Measurements from ENCODE around the gene PODNL1. TPM values are rescaled to one million over a fixed set of nuclear protein-coding genes. Genes with fewer than 3 reads are reported as not detected.

The PODNL1 gene
- total and polyA plus RNA-seq, 2 experiments from 2014 or later, result 0.24 TPM; not detected in 1

DNA sequence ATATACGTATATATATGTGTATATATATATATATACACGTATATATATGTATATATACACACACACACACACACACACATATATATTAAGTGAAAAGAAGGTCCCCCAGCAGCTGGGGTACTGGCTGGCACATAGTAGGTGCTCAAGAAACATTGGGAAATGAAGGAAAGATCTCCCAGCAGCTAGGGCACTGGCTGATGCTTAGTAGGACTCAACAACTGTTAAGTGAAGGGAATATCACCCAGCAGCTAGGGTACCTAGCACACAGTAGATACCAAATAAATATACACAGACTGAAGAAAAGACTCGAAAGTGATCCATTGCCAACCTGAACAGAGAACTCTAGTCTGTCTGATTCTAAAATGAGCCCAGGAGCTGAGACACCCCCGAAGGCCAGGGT is 12.2 kb downstream of the PODNL1 start:
- no peak overlapping the region for H3K4me3 ChIP-seq
- H3K4me1 ChIP-seq (ENCODE audit: insufficient read depth), result no peaks in the 10 kb centered on the region
- Mint-ChIP-seq H3K9me3 (peaks cover 3% of the 10 kb centered on the region; the same call in 2 of the 3 replicates), H3K4me3 (no peak overlapping the region), H3K27ac (no peak overlapping the region), H3K4me1 (no peaks in the 10 kb centered on the region; the same call in 2 of the 3 replicates), H3K36me3 (ENCODE audit: low read depth) (peaks cover 53% of the 10 kb centered on the region), H3K27me3 (ENCODE audit: insufficient read depth, low read depth, poor library complexity) (peaks cover 5% of the 10 kb centered on the region)
- H3F3A ChIP-seq (replicated peaks; ENCODE audit: low read depth), result no peaks in the 10 kb centered on the region
- H3K27ac ChIP-seq (ENCODE audit: low read depth), result no peak overlapping the region
- H3K27me3 ChIP-seq (ENCODE audit: insufficient read depth), result no peaks in the 10 kb centered on the region
- H2AFZ ChIP-seq, result no peak overlapping the region
- no peaks in the 10 kb centered on the region for H3K79me2 ChIP-seq (replicated peaks; ENCODE audit: insufficient read depth)
- no peak for TF ChIP-seq EZH2phosphoT487 (IDR thresholded peaks at IDR 0.05; ENCODE audit: unreplicated experiment)
- TF ChIP-seq ZNF462 (CRISPR knock-in tag; IDR thresholded peaks at IDR 0.05), result no peak
- no peak for ATAC-seq
- H3K36me3 ChIP-seq (ENCODE audit: insufficient read depth), result peaks cover 12% of the 10 kb centered on the region; the same call in 1 of the 2 replicates
- peaks cover 4% of the 10 kb centered on the region for H4K20me1 ChIP-seq (replicated peaks; ENCODE audit: insufficient read depth)
- DNase-seq (ENCODE audit: low spot score), result no peak
- no peak overlapping the region for H3K4me2 ChIP-seq
- H3K9me2 ChIP-seq (ENCODE audit: insufficient read depth), result no peaks in the 10 kb centered on the region

DNA sequence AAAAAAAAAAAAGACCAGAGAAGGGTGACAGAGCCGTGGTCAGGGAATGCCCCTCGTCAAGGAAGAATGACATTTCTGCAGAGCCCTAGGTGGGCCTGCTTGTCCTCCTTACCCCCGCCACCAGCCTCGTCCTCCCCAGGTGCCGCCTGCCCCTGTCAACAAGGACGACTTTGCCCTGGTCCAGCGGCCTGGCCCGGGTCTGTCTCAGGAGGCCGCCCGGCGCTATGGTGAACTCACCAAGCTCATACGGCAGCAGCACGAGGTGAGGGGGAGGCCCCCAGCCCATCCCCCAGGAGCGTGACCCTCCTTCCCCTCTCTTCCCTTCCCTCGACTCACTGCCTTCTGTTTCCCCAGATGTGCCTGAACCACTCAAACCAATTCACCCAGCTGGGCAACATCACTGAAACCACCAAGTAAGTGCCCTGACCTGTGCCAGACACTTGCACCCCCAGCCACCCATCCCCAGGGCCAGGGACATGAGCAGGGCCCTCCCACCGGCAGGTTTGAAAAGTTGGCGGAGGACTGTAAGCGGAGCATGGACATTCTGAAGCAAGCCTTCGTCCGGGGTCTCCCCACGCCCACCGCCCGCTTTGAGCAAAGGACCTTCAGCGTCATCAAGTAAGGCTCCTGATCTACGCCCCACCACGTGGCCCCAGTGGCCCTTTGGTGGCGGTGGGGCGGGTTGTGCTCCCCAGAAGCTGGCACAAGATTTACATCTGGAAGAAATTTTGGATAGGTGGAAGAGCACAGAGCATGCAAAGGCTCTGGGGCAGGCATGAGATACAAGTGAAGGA is 14.8 kb downstream of the PODNL1 start:
- ATAC-seq (no peak), DNase-seq (ENCODE audit: low spot score) (no peak)
- H3K4me3 ChIP-seq, result no peak overlapping the region
- no peak overlapping the region for H2AFZ ChIP-seq
- no peaks in the 10 kb centered on the region for H3K79me2 ChIP-seq (replicated peaks; ENCODE audit: insufficient read depth)
- no peaks in the 10 kb centered on the region for H3F3A ChIP-seq (replicated peaks; ENCODE audit: low read depth)
- no peaks in the 10 kb centered on the region for H3K27me3 ChIP-seq (ENCODE audit: insufficient read depth)
- H3K9me3 Mint-ChIP-seq, result peaks cover 9% of the 10 kb centered on the region; the same call in 2 of the 3 replicates
- H3K36me3 Mint-ChIP-seq (ENCODE audit: low read depth), result peaks cover 71% of the 10 kb centered on the region
- no peak overlapping the region for H3K4me3 Mint-ChIP-seq
- H3K27ac Mint-ChIP-seq, result no peak overlapping the region
- no peaks in the 10 kb centered on the region for H3K4me1 ChIP-seq (ENCODE audit: insufficient read depth)
- H3K9me2 ChIP-seq (ENCODE audit: insufficient read depth), result no peaks in the 10 kb centered on the region
- H4K20me1 ChIP-seq (replicated peaks; ENCODE audit: insufficient read depth), result peaks cover 4% of the 10 kb centered on the region
- H3K27ac ChIP-seq (ENCODE audit: low read depth), result no peak overlapping the region
- no peak overlapping the region for H3K4me2 ChIP-seq
- H3K4me1 Mint-ChIP-seq, result no peaks in the 10 kb centered on the region
- H3K27me3 Mint-ChIP-seq (ENCODE audit: insufficient read depth, low read depth, poor library complexity), result peaks cover 5% of the 10 kb centered on the region
- peaks cover 12% of the 10 kb centered on the region; the same call in 1 of the 2 replicates for H3K36me3 ChIP-seq (ENCODE audit: insufficient read depth)
- TF ChIP-seq ZNF331 (CRISPR knock-in tag; IDR thresholded peaks at IDR 0.05; ENCODE audit: low read depth) (no peak), REST (IDR thresholded peaks at IDR 0.05; ENCODE audit: unreplicated experiment) (no peak), EZH2 (IDR thresholded peaks at IDR 0.05; ENCODE audit: low read depth, unreplicated experiment) (no peak), STAT1 (IDR thresholded peaks at IDR 0.05; ENCODE audit: unreplicated experiment) (no peak), ZNF114 (CRISPR knock-in tag; IDR thresholded peaks at IDR 0.05) (no peak), JUNB (IDR thresholded peaks at IDR 0.05; ENCODE audit: unreplicated experiment) (no peak), EZH2phosphoT487 (IDR thresholded peaks at IDR 0.05; ENCODE audit: unreplicated experiment) (no peak), ETS1 (IDR thresholded peaks at IDR 0.05) (no peak), NANOG (IDR thresholded peaks at IDR 0.05; ENCODE audit: borderline replicate concordance) (no peak)
